CD4-positive, CD25-positive, alpha-beta regulatory T cell (primary cell): ENCODE data around the gene TMEM117. TPM values are rescaled to one million over a fixed set of nuclear protein-coding genes. Genes with fewer than 3 reads are reported as not detected.
"Not testable (repeated sequence)": the region's sequence is repeated elsewhere in the genome, so short reads cannot be mapped to it uniquely, and the experiment has no call there.

Experiments
- ATAC-seq, 2 donors: fragments of 150-1000 bp; cut with Tn5 transposase; one replicate each; pipeline ENCODE4 v1.10.0; 2021; ENCODE audit warnings: low read depth in 2 of 2, moderate number of reproducible peaks in 2 of 2, moderate library complexity in 1 of 2
- DNase-seq, 3 donors: peaks; one replicate each; pipeline versions ENCODE4 v3.0.0 to v3.0.0-alpha.2; 2012 to 2022; ENCODE audit warnings: mixed read lengths in 1 of 3
- H3K27ac ChIP-seq: one replicate; pipeline ENCODE4 v1.7.0; 2013; ENCODE audit warnings: mild to moderate bottlenecking, low read length; ENCODE audit not compliant: insufficient read depth, poor library complexity, severe bottlenecking
- H3K27me3 ChIP-seq: one replicate; pipeline ENCODE4 v1.7.0; 2013; ENCODE audit warnings: low read length; ENCODE audit not compliant: control insufficient read depth, insufficient read depth
- H3K36me3 ChIP-seq: one replicate; pipeline ENCODE4 v1.7.0; 2013; ENCODE audit warnings: mild to moderate bottlenecking, low read length, moderate library complexity; ENCODE audit not compliant: control insufficient read depth, insufficient read depth
- H3K4me1 ChIP-seq: 2 replicates; pipeline ENCODE4 v1.7.0; 2013; ENCODE audit warnings: mild to moderate bottlenecking, low read length; ENCODE audit not compliant: insufficient read depth, control insufficient read depth, poor library complexity, severe bottlenecking
- H3K4me3 ChIP-seq: one replicate; pipeline ENCODE4 v1.7.0; 2013; ENCODE audit warnings: low read depth, mild to moderate bottlenecking, low read length, moderate library complexity
- H3K9me3 ChIP-seq, 2 experiments: 1 replicate in 1 of 2; 2 replicates in 1 of 2; pipeline ENCODE4 v1.7.0; 2013; ENCODE audit warnings: low read length in 2 of 2, mild to moderate bottlenecking in 1 of 2, moderate library complexity in 1 of 2; ENCODE audit not compliant: control insufficient read depth in 2 of 2
- H3K27ac Mint-ChIP-seq, 3 donors: one replicate each; pipeline ENCODE4 v1.8.0; 2020 to 2022; ENCODE audit warnings: mild to moderate bottlenecking in 3 of 3, mixed read lengths in 3 of 3, moderate library complexity in 2 of 3
- H3K27me3 Mint-ChIP-seq: one replicate; pipeline ENCODE4 v1.8.0; 2022; ENCODE audit warnings: mild to moderate bottlenecking, mixed read lengths
- H3K36me3 Mint-ChIP-seq: one replicate; pipeline ENCODE4 v1.8.0; 2020; ENCODE audit warnings: mixed read lengths
- H3K4me1 Mint-ChIP-seq, 4 donors: one replicate each; pipeline ENCODE4 v1.8.0; 2020 to 2022; ENCODE audit warnings: mixed read lengths in 4 of 4, mild to moderate bottlenecking in 1 of 4
- H3K4me3 Mint-ChIP-seq, 4 donors: one replicate each; pipeline ENCODE4 v1.8.0; 2020 to 2022; ENCODE audit warnings: mild to moderate bottlenecking in 4 of 4, mixed read lengths in 4 of 4, moderate library complexity in 3 of 4
- H3K9me3 Mint-ChIP-seq, 7 donors: one replicate each; pipeline ENCODE4 v1.8.0; 2020 to 2022; ENCODE audit warnings: mixed read lengths in 7 of 7, mild to moderate bottlenecking in 3 of 7, moderate library complexity in 2 of 7
- polyA plus RNA-seq, 4 donors: library from polyadenylated mRNA; unstranded; fragments of 300-500 nt; fragmentation: Illumina TruSeq; gene quantifications; one replicate each; pipeline ENCODE4 v1.2.3, GENCODE V29; 2021
- total RNA-seq: library from RNA; stranded (reverse); gene quantifications from one replicate; pipeline ENCODE4 v1.2.3, GENCODE V29; 2022

TMEM117 gene
- total and polyA plus RNA-seq, 5 donors from 2014 or later, result 2.4 to 4.7 (median 3.2) TPM

- H3K4me3 Mint-ChIP-seq, result no peak overlapping the region
- Histone ChIP-seq H3K27ac (no peak overlapping the region), H3K36me3 (no peaks in the 10 kb centered on the region), H3K27me3 (no peaks in the 10 kb centered on the region), H3K4me1 (no peaks in the 10 kb centered on the region), H3K4me3 (no peak overlapping the region), H3K9me3 (no peaks in the 10 kb centered on the region)
- H3K27me3 Mint-ChIP-seq, result no peaks in the 10 kb centered on the region
- ATAC-seq, result no peak
- DNase-seq, result no peak
- peaks cover 0 to 3% (median 0%) of the 10 kb centered on the region in 7 donors for H3K9me3 Mint-ChIP-seq
- no peak overlapping the region for H3K27ac Mint-ChIP-seq
- no peaks in the 10 kb centered on the region for H3K36me3 Mint-ChIP-seq
- no peaks in the 10 kb centered on the region for H3K4me1 Mint-ChIP-seq
These were observed 541.7 kb downstream of the TMEM117 start for GRCh38 chr12:44377443-44378187.

GRCh38 chr12:44379113-44379512 is 543.2 kb downstream of the TMEM117 start:
- H3K36me3 Mint-ChIP-seq, H3K4me1 ChIP-seq, DNase-seq, H3K27me3 Mint-ChIP-seq, H3K27ac Mint-ChIP-seq, H3K36me3 ChIP-seq, H3K27ac ChIP-seq, H3K4me3 ChIP-seq, H3K4me3 Mint-ChIP-seq, H3K4me1 Mint-ChIP-seq, H3K27me3 ChIP-seq, H3K9me3 Mint-ChIP-seq, H3K9me3 ChIP-seq, ATAC-seq: not testable (repeated sequence)

GRCh38 chr12:44379831-44380230 is 544.0 kb downstream of the TMEM117 start:
- no peaks in the 10 kb centered on the region for H3K27me3 Mint-ChIP-seq
- Histone ChIP-seq H3K9me3 (no peaks in the 10 kb centered on the region), H3K36me3 (no peaks in the 10 kb centered on the region), H3K4me1 (no peaks in the 10 kb centered on the region), H3K27ac (no peak overlapping the region), H3K27me3 (no peaks in the 10 kb centered on the region), H3K4me3 (no peak overlapping the region)
- H3K9me3 Mint-ChIP-seq, result peaks cover 0 to 1% (median 0%) of the 10 kb centered on the region in 7 donors
- H3K27ac Mint-ChIP-seq, result no peak overlapping the region
- no peak overlapping the region for H3K4me3 Mint-ChIP-seq
- no peaks in the 10 kb centered on the region for H3K36me3 Mint-ChIP-seq
- no peaks in the 10 kb centered on the region for H3K4me1 Mint-ChIP-seq
- DNase-seq, result no peak
- ATAC-seq, result no peak

GRCh38 chr12:44380861-44381260 is 545.0 kb downstream of the TMEM117 start:
- H3K27me3 ChIP-seq, result no peaks in the 10 kb centered on the region
- no peaks in the 10 kb centered on the region for H3K4me1 ChIP-seq
- H3K36me3 ChIP-seq, result no peaks in the 10 kb centered on the region
- no peak overlapping the region for H3K27ac Mint-ChIP-seq
- H3K9me3 ChIP-seq, result no peaks in the 10 kb centered on the region
- H3K4me1 Mint-ChIP-seq, result no peaks in the 10 kb centered on the region
- H3K9me3 Mint-ChIP-seq, result peaks cover 0 to 1% (median 0%) of the 10 kb centered on the region in 7 donors
- H3K4me3 Mint-ChIP-seq, result no peak overlapping the region
- no peak overlapping the region for H3K27ac ChIP-seq
- no peak for DNase-seq
- H3K36me3 Mint-ChIP-seq, result no peaks in the 10 kb centered on the region
- no peak overlapping the region for H3K4me3 ChIP-seq
- no peak for ATAC-seq
- no peaks in the 10 kb centered on the region for H3K27me3 Mint-ChIP-seq

GRCh38 chr12:44381341-44381740 is 545.5 kb downstream of the TMEM117 start:
- Histone ChIP-seq H3K4me1 (no peaks in the 10 kb centered on the region), H3K27me3 (no peaks in the 10 kb centered on the region), H3K27ac (no peak overlapping the region), H3K9me3 (no peaks in the 10 kb centered on the region), H3K36me3 (no peaks in the 10 kb centered on the region), H3K4me3 (no peak overlapping the region)
- H3K4me3 Mint-ChIP-seq, result no peak overlapping the region
- H3K27ac Mint-ChIP-seq, result no peak overlapping the region
- ATAC-seq (no peak), DNase-seq (no peak)
- no peaks in the 10 kb centered on the region for H3K4me1 Mint-ChIP-seq
- H3K9me3 Mint-ChIP-seq, result peaks cover 0 to 1% (median 0%) of the 10 kb centered on the region in 7 donors
- no peaks in the 10 kb centered on the region for H3K36me3 Mint-ChIP-seq
- H3K27me3 Mint-ChIP-seq, result no peaks in the 10 kb centered on the region

GRCh38 chr12:44384136-44384535 is 548.3 kb downstream of the TMEM117 start:
- no peak for DNase-seq
- Mint-ChIP-seq H3K9me3 (peaks cover 0 to 1% (median 0%) of the 10 kb centered on the region in 7 donors), H3K27ac (no peak overlapping the region), H3K27me3 (no peaks in the 10 kb centered on the region), H3K4me3 (no peak overlapping the region), H3K36me3 (peaks cover 3% of the 10 kb centered on the region), H3K4me1 (no peaks in the 10 kb centered on the region)
- Histone ChIP-seq H3K27me3 (no peaks in the 10 kb centered on the region), H3K36me3 (no peaks in the 10 kb centered on the region), H3K4me1 (no peaks in the 10 kb centered on the region), H3K9me3 (no peaks in the 10 kb centered on the region), H3K27ac (no peak overlapping the region), H3K4me3 (no peak overlapping the region)
- ATAC-seq, result no peak

- H3K36me3 ChIP-seq, result no peaks in the 10 kb centered on the region
- no peaks in the 10 kb centered on the region for H3K9me3 ChIP-seq
- Mint-ChIP-seq H3K27me3 (no peaks in the 10 kb centered on the region), H3K27ac (no peak overlapping the region), H3K36me3 (peaks cover 3% of the 10 kb centered on the region), H3K4me3 (no peak overlapping the region), H3K4me1 (no peaks in the 10 kb centered on the region), H3K9me3 (peaks cover 0 to 1% (median 0%) of the 10 kb centered on the region in 7 donors)
- H3K4me1 ChIP-seq, result no peaks in the 10 kb centered on the region
- H3K27ac ChIP-seq, result no peak overlapping the region
- H3K27me3 ChIP-seq, result no peaks in the 10 kb centered on the region
- no peak overlapping the region for H3K4me3 ChIP-seq
- DNase-seq (no peak), ATAC-seq (no peak)
These were observed 550.1 kb downstream of the TMEM117 start for GRCh38 chr12:44385964-44386363.

- H3K36me3 Mint-ChIP-seq, result peaks cover 3% of the 10 kb centered on the region
- H3K4me3 Mint-ChIP-seq, result no peak overlapping the region
- H3K27ac Mint-ChIP-seq, result no peak overlapping the region
- Histone ChIP-seq H3K36me3 (no peaks in the 10 kb centered on the region), H3K9me3 (no peaks in the 10 kb centered on the region), H3K27me3 (no peaks in the 10 kb centered on the region), H3K4me1 (no peaks in the 10 kb centered on the region), H3K4me3 (no peak overlapping the region), H3K27ac (no peak overlapping the region)
- no peak for DNase-seq
- peaks cover 0 to 2% (median 0%) of the 10 kb centered on the region in 7 donors for H3K9me3 Mint-ChIP-seq
- no peaks in the 10 kb centered on the region for H3K27me3 Mint-ChIP-seq
- H3K4me1 Mint-ChIP-seq, result no peaks in the 10 kb centered on the region
- ATAC-seq, result no peak
These were observed 551.7 kb downstream of the TMEM117 start for GRCh38 chr12:44387581-44387980.
